ES-I3 (cell line): ENCODE results near the gene OR2AT4.
"Not testable (repeated sequence)": the region's sequence is repeated elsewhere in the genome, so short reads cannot be mapped to it uniquely, and the experiment has no call there.

ENCODE experiments used
- H3K36me3 ChIP-seq: 2 replicates; pipeline ENCODE4 v1.6.1; 2013; ENCODE audit warnings: mild to moderate bottlenecking, low read length, control low read depth, moderate library complexity; ENCODE audit not compliant: insufficient read depth
- H3K4me1 ChIP-seq: 2 replicates; pipeline ENCODE4 v1.6.1; 2013; ENCODE audit warnings: mild to moderate bottlenecking, control low read depth, low read length; ENCODE audit not compliant: insufficient read depth
- H3K9ac ChIP-seq: 2 replicates; pipeline ENCODE4 v1.6.1; 2013; ENCODE audit warnings: low read depth, mild to moderate bottlenecking, low read length, moderate library complexity
- H3K9me3 ChIP-seq: 2 replicates; pipeline ENCODE4 v1.6.1; 2013; ENCODE audit warnings: mild to moderate bottlenecking, low read length, moderate library complexity; ENCODE audit not compliant: control insufficient read depth, insufficient read depth

The OR2AT4 gene

DNA sequence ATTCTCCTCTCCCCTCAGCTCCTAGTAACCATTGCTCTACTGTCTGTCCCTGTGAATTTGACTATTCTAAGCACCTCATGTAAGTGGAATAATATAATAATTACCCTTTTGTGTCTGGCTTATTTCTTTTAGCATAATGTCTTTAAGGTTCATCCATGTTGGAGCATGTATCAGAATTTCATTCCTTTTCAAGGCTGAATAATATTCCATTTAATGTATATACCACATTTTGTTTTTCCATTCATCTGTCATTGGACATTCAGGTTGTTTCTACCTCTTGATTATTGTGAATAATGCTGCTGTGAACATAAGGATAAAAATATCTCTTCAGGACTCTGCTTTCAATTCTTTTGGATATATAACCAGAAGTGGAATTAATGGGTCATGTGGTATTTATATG is 28.1 kb downstream of the OR2AT4 start:
- Histone ChIP-seq H3K9me3 (no peaks in the 10 kb centered on the region), H3K36me3 (no peaks in the 10 kb centered on the region), H3K4me1 (peaks cover 6% of the 10 kb centered on the region; the same call in 1 of the 2 replicates), H3K9ac (no peak overlapping the region)

DNA sequence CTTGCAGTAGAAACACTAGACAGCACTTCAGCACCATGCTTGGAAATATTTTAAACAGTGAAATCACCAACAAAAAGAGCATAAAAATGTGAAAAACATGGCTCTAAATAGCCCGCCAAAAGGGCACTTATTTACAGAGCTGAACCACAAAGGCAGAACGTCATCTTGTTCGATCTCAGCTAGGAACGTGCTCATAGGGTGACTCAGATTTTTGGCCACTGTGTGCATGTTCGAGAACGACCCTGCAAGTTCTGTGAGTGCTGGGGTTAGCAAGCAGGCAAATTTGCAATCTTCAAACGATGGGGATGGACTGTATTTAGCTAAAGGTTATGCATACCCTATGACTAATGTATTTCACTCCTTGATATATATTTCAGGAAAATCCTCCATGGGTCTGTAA is 30.6 kb downstream of the OR2AT4 start:
- no peaks in the 10 kb centered on the region for H3K4me1 ChIP-seq
- H3K9ac ChIP-seq = no peak overlapping the region
- no peaks in the 10 kb centered on the region for H3K36me3 ChIP-seq
- no peaks in the 10 kb centered on the region for H3K9me3 ChIP-seq

DNA sequence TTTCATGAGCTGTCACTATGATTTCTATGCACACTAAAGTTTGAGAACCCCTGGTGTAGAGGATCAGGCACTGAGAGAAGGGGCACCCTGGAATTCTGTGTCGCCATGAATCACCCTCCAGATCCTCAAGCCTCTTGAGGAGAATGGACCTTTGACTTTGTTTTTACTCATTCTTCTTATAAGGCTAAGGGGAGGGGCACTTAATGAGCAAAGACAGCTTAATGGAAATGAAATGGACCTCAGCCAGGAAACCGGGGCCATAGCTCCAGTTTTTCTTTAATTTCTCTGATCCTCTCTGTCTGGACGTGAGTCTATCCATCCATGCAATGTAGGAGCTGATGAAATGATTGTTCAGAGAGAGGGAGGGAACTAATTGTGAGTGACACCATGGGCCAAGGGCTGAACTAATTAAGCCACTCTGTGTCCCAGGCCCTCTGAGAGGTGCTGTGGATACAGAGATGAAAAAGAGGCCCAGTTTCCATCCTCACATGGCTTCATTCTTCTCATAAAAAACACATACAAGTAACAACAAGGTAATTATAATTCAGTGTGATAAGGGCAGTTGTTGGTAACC is 32.8 kb downstream of the OR2AT4 start:
- no peaks in the 10 kb centered on the region for H3K9me3 ChIP-seq
- no peaks in the 10 kb centered on the region for H3K4me1 ChIP-seq
- H3K36me3 ChIP-seq = no peaks in the 10 kb centered on the region
- no peak overlapping the region for H3K9ac ChIP-seq

DNA sequence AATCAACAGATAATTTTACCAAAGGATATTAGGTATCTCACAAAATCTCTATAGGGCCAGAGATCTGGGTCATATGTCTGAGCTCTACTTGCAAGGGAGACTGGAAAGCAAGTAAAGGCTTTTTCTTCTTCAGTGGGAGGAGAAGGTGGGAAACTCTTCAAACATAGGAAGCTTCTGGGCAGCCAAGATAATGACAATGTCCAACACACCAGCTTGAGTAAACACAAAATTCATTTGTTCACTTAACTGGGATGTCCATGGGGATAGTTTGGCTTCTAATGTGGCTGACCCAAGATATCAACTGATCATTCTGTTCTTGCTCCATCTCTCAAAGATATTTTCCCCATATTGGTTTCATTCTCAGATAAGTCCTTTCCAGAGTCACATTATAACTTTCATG is 37.4 kb downstream of the OR2AT4 start:
- Histone ChIP-seq H3K9me3 (no peaks in the 10 kb centered on the region; the same call in 1 of the 2 replicates), H3K9ac (no peak overlapping the region), H3K4me1 (no peaks in the 10 kb centered on the region), H3K36me3 (no peaks in the 10 kb centered on the region)

DNA sequence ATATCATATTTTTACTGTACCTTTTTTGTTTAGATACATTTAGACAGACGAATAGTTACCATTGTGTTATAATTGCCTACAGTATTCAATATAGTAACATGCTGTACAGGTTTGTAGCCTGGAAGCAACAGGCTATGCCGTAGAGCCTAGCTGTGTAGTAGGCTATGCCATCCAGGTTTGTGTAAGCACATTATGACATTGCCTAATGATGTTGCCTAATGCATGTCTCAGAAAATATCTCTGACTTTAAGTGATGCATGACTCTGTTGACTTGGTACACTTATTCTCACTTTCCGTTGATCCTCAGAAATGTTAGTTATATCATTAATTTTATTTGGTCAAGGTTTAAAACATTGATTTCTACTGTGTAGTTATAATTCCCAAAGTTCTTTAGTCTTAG is 39.9 kb downstream of the OR2AT4 start:
- Histone ChIP-seq H3K4me1 (no peaks in the 10 kb centered on the region), H3K36me3 (no peaks in the 10 kb centered on the region), H3K9me3 (no peaks in the 10 kb centered on the region; the same call in 1 of the 2 replicates), H3K9ac (no peak overlapping the region)

DNA sequence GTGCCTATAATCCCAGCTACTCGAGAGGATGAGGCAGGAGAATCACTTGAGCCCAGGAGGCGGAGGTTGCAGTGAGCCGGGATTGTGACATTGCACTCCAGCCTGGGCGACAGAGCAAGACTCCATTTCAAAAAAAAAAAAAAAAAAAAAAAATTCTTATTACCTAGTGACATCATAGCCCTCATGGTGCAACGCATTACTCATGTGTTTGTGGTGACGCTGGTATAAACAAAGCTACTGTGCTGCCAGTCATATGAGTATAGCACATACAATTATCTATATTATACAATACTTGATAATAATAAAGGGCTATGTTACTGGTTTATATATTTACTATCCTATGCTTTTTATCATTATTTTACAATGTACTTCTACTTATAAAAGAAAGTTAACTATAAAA is 41.2 kb downstream of the OR2AT4 start:
- H3K36me3 ChIP-seq = no peaks in the 10 kb centered on the region
- no peaks in the 10 kb centered on the region for H3K4me1 ChIP-seq
- H3K9ac ChIP-seq = no peak overlapping the region
- peaks cover 3% of the 10 kb centered on the region; the same call in 1 of the 2 replicates for H3K9me3 ChIP-seq

DNA sequence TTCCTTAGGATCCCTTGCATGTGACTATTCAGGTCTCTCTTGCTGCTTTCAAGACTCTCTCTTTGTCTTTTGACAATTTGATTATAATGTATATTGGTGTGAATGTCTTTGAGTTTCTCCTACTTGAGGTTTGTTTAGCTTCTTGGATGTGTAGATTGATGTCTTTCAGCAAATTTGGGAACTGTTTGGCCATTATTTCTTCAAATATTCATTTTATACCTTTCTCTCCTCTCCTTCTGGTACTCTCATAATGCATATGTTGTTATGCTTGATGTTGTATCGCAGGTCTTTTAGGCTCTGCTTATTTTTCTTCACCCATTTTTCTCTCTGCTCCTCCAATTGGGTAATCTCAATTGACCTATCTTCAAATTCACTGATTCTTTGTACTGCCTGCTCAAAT is 44.2 kb downstream of the OR2AT4 start:
- peaks cover 3% of the 10 kb centered on the region; the same call in 1 of the 2 replicates for H3K9me3 ChIP-seq
- H3K9ac ChIP-seq = no peak overlapping the region
- no peaks in the 10 kb centered on the region for H3K4me1 ChIP-seq
- H3K36me3 ChIP-seq = no peaks in the 10 kb centered on the region

DNA sequence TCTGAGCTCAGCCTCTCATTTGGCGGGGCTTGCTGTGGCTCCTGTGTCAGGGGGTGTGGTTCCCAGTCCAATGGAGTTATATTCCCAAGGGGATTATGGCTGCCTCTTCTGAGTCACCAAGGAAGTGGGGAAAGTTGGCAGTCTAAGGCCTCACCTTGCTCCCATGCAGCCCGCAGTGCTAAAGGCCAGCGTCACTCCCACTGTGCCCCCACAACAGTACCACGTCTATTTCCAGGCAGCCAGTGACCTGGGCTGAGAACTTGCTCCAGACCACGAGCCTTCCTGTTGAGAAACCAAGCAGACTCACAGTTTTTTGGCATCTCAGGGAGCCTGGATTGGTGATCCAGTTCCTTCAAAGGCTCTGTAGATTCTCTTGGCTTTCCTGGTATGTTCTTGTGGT is 45.6 kb downstream of the OR2AT4 start:
- H3K36me3 ChIP-seq = no peaks in the 10 kb centered on the region
- H3K4me1 ChIP-seq = peaks cover 6% of the 10 kb centered on the region; the same call in 1 of the 2 replicates
- peaks cover 3% of the 10 kb centered on the region; the same call in 1 of the 2 replicates for H3K9me3 ChIP-seq
- H3K9ac ChIP-seq = no peak overlapping the region

DNA sequence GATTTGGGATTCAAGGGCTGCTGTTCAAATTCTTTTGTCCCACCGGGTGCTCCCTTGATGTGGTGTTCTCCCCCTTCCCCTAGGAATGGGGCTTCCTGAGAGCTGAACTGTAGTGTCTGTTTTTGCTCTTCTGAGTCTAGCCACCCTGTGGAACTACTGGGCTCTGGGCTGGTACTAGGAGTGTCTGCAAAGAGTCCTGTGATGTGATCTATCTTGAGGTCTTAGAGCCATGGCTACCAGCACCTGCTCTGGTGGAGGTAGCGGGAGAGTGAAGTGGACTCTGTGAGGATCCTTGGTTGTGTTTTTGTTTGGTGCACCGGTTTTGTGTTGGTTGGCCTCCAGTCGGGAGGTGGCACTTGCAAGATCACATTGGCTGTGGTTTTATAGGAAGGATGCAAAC is 46.2 kb downstream of the OR2AT4 start:
- Histone ChIP-seq H3K4me1 (peaks cover 6% of the 10 kb centered on the region; the same call in 1 of the 2 replicates), H3K9me3 (peaks cover 3% of the 10 kb centered on the region; the same call in 1 of the 2 replicates), H3K9ac (no peak overlapping the region), H3K36me3 (no peaks in the 10 kb centered on the region)

DNA sequence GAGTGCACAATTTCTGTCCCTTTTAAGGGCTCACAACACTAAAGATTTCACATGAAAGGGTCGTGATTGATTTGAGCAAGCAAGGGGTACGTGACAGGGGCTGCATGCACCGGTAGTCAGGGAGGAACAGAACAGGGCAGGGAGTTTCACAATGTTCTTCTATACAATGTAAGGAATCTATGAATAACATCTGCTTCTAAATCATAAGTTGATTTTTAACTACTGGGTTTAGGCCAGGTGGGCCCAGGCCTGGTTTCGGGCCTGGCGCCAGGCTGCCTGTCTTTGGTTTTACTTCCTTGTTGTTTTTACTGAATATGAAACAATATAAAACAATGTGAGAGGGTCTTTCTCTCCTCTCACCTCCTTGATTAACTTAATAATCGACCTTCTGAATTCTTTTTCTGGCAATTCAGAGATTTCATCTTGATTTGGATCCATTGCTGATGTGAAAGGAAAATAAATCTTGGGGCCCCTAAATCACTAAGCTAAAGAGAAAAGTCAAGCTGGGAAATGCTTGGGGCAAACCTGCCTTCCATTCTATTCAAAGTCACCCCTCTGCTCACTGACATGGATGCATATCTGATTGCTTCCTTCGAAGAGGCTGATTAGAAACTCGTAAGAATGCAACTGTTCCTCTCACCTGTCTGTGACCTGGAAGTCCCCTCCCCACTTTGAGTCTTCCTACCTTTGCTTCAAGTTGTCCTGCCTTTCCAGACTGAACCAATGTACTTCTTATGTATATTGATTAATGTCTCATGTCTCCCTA is 47.0 kb downstream of the OR2AT4 start:
- not testable (repeated sequence) for H3K9ac ChIP-seq, H3K4me1 ChIP-seq, H3K36me3 ChIP-seq, H3K9me3 ChIP-seq

DNA sequence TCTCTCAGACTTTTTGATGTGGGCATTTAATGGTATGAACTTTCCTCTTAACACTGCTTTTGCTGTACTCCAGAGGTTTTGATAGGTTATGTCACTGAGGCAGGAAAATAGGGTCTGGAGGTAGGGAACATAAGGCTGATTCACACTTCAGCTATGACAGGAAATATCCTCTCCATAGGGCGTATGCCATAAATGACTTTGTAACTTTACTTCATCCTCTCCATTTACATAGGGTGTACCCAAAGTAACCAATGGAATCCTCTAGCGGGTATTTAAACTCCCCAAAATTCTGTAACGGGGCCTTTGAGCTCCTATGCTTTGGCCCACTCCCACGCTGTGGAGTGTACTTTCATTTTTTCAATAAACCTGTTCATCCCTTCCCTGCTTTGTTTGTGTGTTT is 49.5 kb downstream of the OR2AT4 start:
- Histone ChIP-seq H3K36me3 (no peaks in the 10 kb centered on the region), H3K9ac (no peak overlapping the region), H3K9me3 (peaks cover 3% of the 10 kb centered on the region; the same call in 1 of the 2 replicates), H3K4me1 (peaks cover 6% of the 10 kb centered on the region; the same call in 1 of the 2 replicates)

DNA sequence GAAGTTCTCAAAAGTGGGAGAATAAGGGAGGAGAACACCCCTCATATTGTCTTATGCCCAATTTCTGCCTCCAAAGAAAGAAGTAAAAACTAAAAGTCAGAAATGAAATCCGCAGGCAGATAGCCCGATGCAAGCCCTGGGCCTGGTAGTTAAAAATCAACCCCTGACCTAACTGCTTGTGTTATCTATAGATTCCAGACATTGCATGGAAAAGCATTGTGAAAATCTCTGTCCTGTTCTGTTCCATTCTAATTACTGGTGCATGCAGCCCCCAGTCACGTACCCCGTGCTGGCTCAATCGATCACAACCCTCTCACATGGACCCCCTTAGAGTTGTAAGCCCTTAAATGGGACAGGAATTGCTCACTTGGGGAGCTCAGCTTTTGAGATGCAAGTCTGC is 50.0 kb downstream of the OR2AT4 start:
- not testable (repeated sequence) for H3K36me3 ChIP-seq, H3K4me1 ChIP-seq, H3K9ac ChIP-seq, H3K9me3 ChIP-seq

DNA sequence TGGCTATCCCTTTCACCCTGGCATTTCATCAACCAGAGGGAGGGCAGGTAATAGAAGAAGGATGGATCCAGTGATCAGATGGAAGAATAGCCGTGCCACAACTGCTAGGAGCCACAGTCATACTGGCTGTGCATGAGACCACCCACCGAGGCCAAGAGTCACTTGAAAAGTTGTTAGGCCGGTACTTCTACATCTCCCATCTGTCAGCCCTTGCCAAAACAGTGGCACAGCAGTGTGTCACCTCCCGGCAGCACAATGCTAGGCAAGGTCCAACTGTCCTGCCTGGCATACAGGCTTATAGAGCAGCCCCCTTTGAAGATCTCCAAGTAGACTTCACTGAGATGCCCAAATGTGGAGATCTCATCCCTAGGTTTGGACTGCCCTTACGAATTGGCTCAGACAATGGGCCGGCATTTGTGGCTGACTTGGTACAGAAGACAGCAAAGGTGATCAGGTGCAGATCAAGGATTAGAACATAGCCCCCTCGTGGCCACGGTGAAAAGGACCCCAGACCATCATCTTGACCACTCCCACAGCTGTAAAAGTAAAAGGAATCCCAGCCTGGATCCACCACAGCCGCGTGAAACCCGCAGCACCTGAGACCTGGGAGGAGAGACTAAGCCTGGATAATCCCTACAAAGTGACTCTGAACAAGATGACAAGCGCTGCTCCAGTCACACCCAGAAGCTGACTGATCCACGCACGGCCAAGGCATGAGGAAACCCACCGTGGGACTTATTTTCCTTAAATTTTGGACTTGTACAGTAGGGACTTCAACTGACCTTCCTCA is 52.1 kb downstream of the OR2AT4 start:
- not testable (repeated sequence) for H3K4me1 ChIP-seq, H3K9ac ChIP-seq, H3K36me3 ChIP-seq

DNA sequence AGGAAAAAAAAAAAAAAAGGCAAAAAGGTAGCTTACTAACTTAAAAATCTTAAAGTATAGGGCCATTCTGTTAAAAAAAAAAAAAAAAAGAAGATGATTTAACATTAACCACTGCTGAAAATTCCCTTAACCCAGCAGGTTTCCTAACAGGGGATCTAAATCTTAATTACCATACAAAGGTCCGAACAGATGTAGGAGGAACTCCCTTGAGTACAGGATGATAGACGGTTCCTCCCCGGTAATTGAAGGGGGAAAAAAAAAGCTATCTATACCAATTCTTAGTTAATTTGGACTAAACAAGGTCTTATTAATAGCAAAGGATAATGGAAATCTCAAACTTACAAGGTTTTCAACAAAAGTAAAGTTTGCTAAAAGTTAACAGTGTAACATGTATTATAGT is 54.9 kb downstream of the OR2AT4 start:
- H3K4me1 ChIP-seq, H3K36me3 ChIP-seq: not testable (repeated sequence)

More for the DNA sequence above, 52.1 kb downstream of the OR2AT4 start:
- H3K9me3 ChIP-seq = not testable (repeated sequence)

More for the DNA sequence above, 54.9 kb downstream of the OR2AT4 start:
- not testable (repeated sequence) for H3K9me3 ChIP-seq, H3K9ac ChIP-seq
